HUES6 (cell line): ENCODE data around the gene NR2F1-AS1.

Experiments
- H3K27ac ChIP-seq: 2 replicates; pipeline ENCODE4 v1.7.0; 2013; ENCODE audit warnings: low read depth, mild to moderate bottlenecking, low read length, inconsistent platforms
- H3K27me3 ChIP-seq: 2 replicates; pipeline ENCODE4 v1.6.1; 2013; ENCODE audit warnings: low read length; ENCODE audit not compliant: control insufficient read depth, insufficient read depth
- H3K36me3 ChIP-seq: 2 replicates; pipeline ENCODE4 v1.6.1; 2013; ENCODE audit warnings: low read length; ENCODE audit not compliant: control insufficient read depth, insufficient read depth
- H3K4me1 ChIP-seq: 2 replicates; pipeline ENCODE4 v1.6.1; 2013; ENCODE audit warnings: low read length; ENCODE audit not compliant: control insufficient read depth, insufficient read depth
- H3K4me3 ChIP-seq: 2 replicates; pipeline ENCODE4 v1.5.1; 2013; ENCODE audit warnings: low read depth, low read length
- H3K9ac ChIP-seq: one replicate; pipeline ENCODE4 v1.6.1; 2013; ENCODE audit warnings: mild to moderate bottlenecking, low read length
- H3K9me3 ChIP-seq: 2 replicates; pipeline ENCODE4 v1.6.1; 2013; ENCODE audit warnings: low read depth, low read length; ENCODE audit not compliant: control insufficient read depth, insufficient read depth

Gene NR2F1-AS1

DNA sequence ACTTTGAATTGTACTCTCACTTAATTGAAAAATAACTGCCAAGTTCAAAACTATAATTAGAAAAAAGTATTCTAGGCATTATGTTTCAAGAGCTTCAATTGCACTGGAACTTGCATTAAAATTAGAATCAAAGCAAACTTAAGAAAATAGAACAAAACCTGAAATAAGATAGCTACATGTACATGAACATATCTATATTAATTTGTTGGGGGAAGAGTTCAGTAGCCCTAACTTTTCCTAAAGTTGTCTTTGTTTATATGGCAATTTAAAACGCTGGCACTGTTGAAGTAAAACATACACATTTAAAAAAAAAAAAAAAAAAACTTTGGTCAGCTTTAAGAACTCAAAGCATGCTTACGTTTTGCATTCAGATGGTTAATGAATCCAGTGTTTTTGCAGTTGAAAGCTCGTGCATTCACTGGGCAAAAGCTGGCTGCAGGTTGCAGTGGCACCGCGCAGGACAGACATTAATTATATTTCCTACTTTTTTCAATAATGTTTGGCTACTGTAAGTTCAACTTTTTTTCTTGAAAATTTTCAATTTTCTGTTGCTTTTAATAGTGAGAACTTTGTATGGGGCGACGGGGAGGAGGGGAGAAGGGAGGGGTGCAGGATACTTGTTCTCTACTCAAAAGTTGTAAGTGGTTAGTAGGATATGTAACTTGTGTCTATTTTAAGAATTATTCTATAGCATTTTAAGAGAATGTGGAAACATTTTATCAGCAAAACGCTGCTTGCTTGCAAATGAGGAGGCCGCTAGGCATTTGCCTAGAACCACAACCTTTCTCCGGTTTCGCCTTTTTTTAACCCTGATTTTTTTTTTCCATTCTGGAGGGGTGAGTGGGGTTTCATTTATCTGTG lies 5.9 kb upstream of the NR2F1-AS1 start:
- Histone ChIP-seq H3K27me3 (peaks cover 97% of the 10 kb centered on the region), H3K9ac (no peak overlapping the region), H3K9me3 (no peaks in the 10 kb centered on the region), H3K36me3 (no peaks in the 10 kb centered on the region), H3K4me3 (no peak overlapping the region), H3K27ac (no peak overlapping the region), H3K4me1 (peaks cover 13% of the 10 kb centered on the region)

DNA sequence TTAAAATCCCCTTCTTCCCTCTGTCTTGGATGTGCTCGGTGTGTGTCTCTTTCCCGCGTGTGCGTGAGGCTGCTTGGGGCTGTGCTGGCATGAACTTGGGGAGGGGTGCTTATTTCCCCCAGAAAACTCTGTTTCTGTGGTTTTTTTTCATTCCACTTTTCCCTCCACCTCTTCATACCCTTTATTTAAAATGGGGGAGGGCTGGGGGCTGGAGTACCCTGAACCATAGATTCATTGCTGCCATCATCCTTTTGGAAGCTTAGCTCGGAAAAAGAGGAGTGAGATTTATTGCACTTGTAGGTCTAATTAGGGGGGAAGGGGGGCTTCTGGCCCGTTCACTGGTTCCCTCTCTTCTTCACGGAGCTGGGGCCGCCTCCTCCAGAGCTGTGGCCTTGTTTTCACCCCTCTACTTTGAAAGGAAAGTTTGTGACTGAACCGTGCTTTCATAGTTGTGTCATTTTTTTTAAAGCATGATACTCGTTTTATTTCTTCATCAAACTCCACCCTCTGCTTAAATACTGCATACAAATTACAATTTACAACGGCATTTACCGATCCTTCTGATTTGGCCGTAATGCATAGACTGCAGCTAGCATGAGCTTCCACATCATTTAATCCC lies 4.9 kb upstream of the NR2F1-AS1 start:
- Histone ChIP-seq H3K9ac (no peak overlapping the region), H3K4me3 (peak overlapping the region; percentile 44), H3K4me1 (peaks cover 16% of the 10 kb centered on the region), H3K27me3 (peaks cover 97% of the 10 kb centered on the region), H3K9me3 (no peaks in the 10 kb centered on the region), H3K36me3 (no peaks in the 10 kb centered on the region), H3K27ac (no peak overlapping the region)

DNA sequence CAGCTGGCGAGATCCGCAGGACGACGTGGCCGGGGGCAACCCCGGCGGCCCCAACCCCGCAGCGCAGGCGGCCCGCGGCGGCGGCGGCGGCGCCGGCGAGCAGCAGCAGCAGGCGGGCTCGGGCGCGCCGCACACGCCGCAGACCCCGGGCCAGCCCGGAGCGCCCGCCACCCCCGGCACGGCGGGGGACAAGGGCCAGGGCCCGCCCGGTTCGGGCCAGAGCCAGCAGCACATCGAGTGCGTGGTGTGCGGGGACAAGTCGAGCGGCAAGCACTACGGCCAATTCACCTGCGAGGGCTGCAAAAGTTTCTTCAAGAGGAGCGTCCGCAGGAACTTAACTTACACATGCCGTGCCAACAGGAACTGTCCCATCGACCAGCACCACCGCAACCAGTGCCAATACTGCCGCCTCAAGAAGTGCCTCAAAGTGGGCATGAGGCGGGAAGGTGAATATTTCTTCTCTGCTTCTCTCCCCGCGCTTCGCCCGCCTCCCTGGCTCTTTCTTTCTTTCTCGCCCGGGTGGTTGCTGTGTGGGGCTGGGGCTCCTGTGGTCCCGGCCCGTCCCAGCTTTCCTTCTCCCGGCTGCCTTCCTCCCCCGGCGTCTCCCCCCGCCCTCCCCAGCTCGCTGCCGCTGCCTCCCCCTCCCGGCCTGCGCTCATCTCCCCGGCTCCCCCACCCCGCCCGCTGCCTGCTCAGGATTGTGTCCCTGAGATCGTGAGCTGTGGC lies 4.2 kb upstream of the NR2F1-AS1 start:
- no peak overlapping the region for H3K9ac ChIP-seq
- H3K9me3 ChIP-seq = no peaks in the 10 kb centered on the region
- H3K27me3 ChIP-seq = peaks cover 97% of the 10 kb centered on the region
- H3K27ac ChIP-seq = no peak overlapping the region
- H3K36me3 ChIP-seq = no peaks in the 10 kb centered on the region
- H3K4me1 ChIP-seq = peaks cover 23% of the 10 kb centered on the region
- H3K4me3 ChIP-seq = peak overlapping the region; percentile 60

DNA sequence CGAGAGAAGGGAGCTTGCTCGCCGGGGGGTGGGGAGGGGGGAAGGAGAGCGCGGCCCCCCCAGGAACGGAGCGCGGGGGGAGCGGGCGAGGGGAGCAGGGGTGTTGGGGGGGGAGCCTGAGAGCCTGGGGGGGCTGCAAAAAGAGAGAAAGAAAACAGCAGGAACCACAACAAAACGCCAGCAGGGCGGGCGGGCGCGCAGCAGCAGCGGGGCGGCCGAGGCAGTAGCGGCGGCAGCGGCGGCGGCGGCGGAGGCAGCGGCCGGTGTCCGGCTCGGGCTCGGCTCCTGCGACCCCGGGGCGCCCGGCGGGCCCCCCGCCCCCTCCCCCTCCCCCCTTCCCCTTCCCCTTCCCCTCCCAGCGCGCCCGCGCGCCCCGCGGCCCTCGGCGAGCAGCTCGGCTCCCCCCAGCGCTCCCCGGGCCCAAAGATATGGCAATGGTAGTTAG lies 3.6 kb upstream of the NR2F1-AS1 start:
- Histone ChIP-seq H3K36me3 (no peaks in the 10 kb centered on the region), H3K4me3 (peak overlapping the region; percentile 9; the same call in 1 of the 2 replicates), H3K9ac (no peak overlapping the region), H3K9me3 (no peaks in the 10 kb centered on the region), H3K27ac (no peak overlapping the region), H3K27me3 (peaks cover 97% of the 10 kb centered on the region), H3K4me1 (peaks cover 23% of the 10 kb centered on the region)

DNA sequence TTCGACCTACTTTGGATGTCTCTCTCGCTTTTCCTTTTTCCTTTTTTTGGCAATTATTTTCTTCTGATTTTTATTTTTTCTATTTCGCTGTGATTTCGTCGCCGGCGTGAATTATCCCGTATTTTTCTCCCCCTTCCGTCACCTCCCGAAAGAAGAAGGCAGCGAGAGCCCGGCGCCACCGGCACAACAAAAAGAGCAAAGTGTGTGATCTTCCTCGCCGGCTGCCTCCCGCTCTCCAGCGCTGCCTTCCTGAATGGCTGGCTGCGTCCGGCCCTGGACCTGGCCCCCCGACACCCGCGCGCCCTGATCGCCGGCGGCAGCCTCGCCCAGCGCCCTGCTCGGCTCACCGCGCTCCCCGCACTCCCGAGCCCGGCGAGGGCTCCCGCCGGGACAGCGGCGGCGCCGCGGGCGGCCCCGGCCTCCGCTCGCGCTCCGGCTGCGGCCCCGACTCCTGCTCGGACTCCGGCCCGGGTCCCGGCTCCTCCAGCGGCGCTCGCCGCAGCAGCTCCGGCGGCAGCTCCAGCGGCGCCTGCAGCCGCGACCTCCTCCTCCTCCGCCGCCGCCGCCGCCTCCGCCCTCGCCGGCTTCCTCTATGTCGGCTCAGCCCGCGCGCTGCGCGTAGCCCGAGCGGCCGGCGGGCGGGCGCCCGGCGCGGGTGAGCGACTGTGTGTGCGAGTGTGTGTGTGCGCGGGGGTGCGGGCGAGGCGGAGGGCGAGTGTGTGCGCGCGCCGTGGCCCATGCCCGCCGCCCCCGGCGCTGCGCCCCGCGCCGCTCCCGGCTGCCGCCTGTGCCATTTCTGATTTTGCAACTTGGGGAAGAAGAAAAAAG lies 3.0 kb upstream of the NR2F1-AS1 start:
- no peaks in the 10 kb centered on the region for H3K36me3 ChIP-seq
- H3K4me1 ChIP-seq = peaks cover 27% of the 10 kb centered on the region
- no peaks in the 10 kb centered on the region for H3K9me3 ChIP-seq
- no peak overlapping the region for H3K9ac ChIP-seq
- H3K4me3 ChIP-seq = peak overlapping the region; percentile 53
- H3K27me3 ChIP-seq = peaks cover 96% of the 10 kb centered on the region
- no peak overlapping the region for H3K27ac ChIP-seq

DNA sequence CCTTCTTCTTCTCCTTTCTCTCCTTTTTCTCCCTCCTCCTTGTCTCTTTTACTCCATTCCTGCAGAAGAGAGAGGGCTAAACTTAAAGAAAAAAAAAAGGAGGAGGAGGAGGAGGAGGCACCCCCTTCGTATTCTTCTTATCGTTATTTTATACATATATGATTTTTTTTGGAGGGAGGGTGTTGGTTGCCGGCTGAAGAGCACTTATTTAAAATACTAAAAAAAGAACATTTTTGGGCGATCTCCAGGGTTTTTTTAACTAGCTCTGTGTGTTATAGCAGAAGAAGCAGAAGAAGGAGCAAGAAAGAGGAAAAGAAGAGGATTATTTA lies 2.4 kb upstream of the NR2F1-AS1 start:
- Histone ChIP-seq H3K27me3 (peaks cover 96% of the 10 kb centered on the region), H3K27ac (no peak overlapping the region), H3K4me3 (peak overlapping the region; percentile 53), H3K9ac (no peak overlapping the region), H3K4me1 (peaks cover 31% of the 10 kb centered on the region), H3K9me3 (no peaks in the 10 kb centered on the region), H3K36me3 (no peaks in the 10 kb centered on the region)

DNA sequence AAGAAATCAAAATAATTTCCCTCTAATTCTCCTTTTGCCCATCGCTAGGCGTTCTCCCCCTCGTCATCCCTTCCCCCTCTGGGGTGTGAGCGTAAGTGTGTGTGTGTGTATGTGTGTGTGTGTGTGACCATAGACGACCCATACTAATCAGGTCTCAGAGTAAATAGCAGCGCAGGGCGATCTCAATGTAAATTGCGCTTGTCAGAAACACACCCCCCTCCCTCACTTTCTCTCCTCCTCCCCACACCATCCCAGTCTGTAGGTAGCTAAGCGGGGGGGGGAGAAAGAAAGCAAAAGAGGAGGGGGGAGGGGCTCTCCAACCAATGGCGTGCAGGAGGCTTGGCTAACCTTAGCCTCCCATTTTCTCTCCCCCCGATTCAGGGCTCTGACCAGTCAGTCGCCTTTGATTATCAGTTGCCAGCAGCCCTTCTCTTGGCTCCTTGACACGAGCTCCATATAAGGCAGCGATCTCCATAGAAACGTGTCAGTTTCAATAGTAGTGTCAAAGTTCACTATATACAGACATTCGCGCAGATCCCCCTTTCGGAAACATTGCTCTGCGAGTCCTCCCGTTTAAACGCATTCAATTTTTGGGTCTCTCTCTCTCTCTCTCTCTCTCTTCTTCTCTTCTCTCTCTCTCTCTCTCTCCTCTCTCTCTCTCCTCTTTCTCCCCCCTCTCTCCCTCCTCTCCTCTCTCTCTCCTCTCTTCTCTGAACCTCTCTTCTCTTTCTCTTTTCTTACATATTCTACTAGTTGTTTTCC lies 1.8 kb upstream of the NR2F1-AS1 start, which contains the start of gene NR2F1:
NR2F1 (plus strand) TSS at position 546 of the 762 bp plus-strand sequence. CDS start 1,802 bp downstream, outside the sequence.
- Histone ChIP-seq H3K27me3 (peaks cover 96% of the 10 kb centered on the region), H3K27ac (no peak within 1 kb of the TSS), H3K4me3 (peak within 1 kb of the TSS; percentile 60), H3K36me3 (no peaks in the 10 kb centered on the region), H3K4me1 (peaks cover 37% of the 10 kb centered on the region), H3K9ac (no peak within 1 kb of the TSS), H3K9me3 (no peaks in the 10 kb centered on the region)

DNA sequence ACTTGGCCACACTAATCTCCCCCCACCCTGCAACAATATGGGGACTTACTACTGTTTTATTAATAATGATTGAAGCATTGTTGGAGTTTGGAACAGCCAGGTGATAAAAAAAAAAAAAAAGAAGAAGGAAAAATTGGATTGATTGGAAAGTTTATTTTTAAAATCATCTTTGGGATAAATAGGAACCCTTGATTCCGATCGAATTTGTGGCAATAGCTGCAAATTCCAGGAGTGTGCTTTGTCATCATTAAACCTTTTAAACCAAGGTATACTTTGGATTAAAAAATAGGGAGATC lies 1.1 kb upstream of the NR2F1-AS1 start:
- Histone ChIP-seq H3K4me1 (peaks cover 31% of the 10 kb centered on the region), H3K36me3 (no peaks in the 10 kb centered on the region), H3K9ac (no peak overlapping the region), H3K27me3 (peaks cover 96% of the 10 kb centered on the region), H3K27ac (no peak overlapping the region), H3K4me3 (peak overlapping the region; percentile 60), H3K9me3 (no peaks in the 10 kb centered on the region)

DNA sequence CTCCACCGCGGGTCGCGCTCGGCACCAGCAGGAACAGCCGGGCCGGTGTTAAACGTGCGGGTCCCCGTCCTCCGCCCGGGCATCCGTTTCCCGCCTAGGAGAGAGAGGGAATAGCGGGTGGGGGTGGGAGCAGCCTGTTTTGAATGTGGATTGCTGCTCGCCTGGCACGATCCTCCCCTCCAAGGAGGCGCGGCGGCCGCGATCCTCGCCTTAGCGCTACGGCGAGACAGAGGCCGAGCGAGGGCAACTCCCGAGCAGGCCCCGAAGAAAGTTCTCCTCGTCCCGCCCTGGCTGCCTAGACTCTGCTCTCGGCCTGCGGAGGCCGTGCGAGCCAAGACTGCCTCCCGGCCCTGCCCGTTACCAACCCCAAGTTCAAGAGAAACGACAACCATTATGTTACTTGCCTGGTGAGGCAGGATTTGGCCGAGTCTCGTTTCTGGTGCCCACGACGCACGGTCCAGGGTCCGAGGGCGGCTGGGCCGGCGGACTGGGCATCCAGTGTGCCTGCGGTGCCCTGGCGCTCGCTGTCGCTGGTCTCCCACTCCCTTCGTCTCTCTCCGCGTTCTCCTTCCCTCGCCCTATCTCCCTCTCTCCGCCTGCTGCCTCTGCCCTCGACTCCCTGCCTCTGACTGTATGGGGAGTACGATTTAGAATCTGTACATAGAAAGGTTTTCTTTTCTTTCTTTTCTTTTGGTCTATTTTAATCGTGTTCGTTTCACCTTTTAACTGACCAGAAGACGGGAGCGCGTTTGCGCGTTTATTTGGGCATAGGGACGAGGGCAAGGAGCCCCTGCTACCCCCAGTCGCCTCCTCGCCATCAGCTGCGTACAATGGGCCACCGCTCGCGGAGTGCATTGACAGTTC lies 724 bp downstream of the NR2F1-AS1 start:
- H3K4me1 ChIP-seq = peaks cover 27% of the 10 kb centered on the region
- no peak overlapping the region for H3K9ac ChIP-seq
- peaks cover 96% of the 10 kb centered on the region for H3K27me3 ChIP-seq
- H3K9me3 ChIP-seq = no peaks in the 10 kb centered on the region
- no peaks in the 10 kb centered on the region for H3K36me3 ChIP-seq
- H3K4me3 ChIP-seq = peak overlapping the region; percentile 60
- no peak overlapping the region for H3K27ac ChIP-seq
